ENCODE data around the gene NR6A1. TPM values are rescaled to one million over a fixed set of nuclear protein-coding genes. Genes with fewer than 3 reads are reported as not detected.

NR6A1 gene
- polyA plus RNA-seq, 2 of the 4 experiments (the other 2 are of a cell fraction): 1.7 to 3.3 TPM

- TF ChIP-seq REST (IDR thresholded peaks at IDR 0.05) (no peak), ELK1 (IDR thresholded peaks at IDR 0.05; ENCODE audit: low read depth, low read length) (no peak), POLR2A (IDR thresholded peaks at IDR 0.05; ENCODE audit: low read length) (no peak), RARB (CRISPR knock-in tag; IDR thresholded peaks at IDR 0.05) (no peak), JUNB (IDR thresholded peaks at IDR 0.05) (no peak), RFX5 (IDR thresholded peaks at IDR 0.05) (no peak)
Measured at GRCh38 chr9:124758061-124758460, 13.1 kb downstream of the NR6A1 start (continued).

GRCh38 chr9:124757616-124758015 is 13.5 kb downstream of the NR6A1 start:
- H3K4me1 ChIP-seq: peaks cover 33% of the 10 kb centered on the region
- no peak for DNase-seq (ENCODE audit: low read depth in 1 of 2, low spot score in 1 of 2)
- TF ChIP-seq EHMT2 (IDR thresholded peaks at IDR 0.05; ENCODE audit: low read depth) (no peak), CHD4 (IDR thresholded peaks at IDR 0.05; ENCODE audit: borderline replicate concordance) (no peak), RAD21 (conservative IDR thresholded peaks at IDR 0.05 in 1 of 2, IDR thresholded peaks at IDR 0.05 in 1 of 2) (no peak), ZNF302 (CRISPR knock-in tag; IDR thresholded peaks at IDR 0.05) (no peak), RCOR1 (IDR thresholded peaks at IDR 0.05; ENCODE audit: low read depth, low read length) (no peak), NFE2L2 (conservative IDR thresholded peaks at IDR 0.05; ENCODE audit: low read length) (no peak), ZC3H11A (IDR thresholded peaks at IDR 0.05) (no peak)
- no peak overlapping the region for H3K4me3 ChIP-seq
- CTCF ChIA-PET: interaction anchor here (0.6 to 19.4 kb wide), 7 partner anchors 9 to 376 kb away, joined by 3 to 166 read pairs (median 3); no protein-coding TSS in a partner anchor
- FAIRE-seq: no peak
- no peak for ATAC-seq
- POLR2A ChIA-PET: interaction anchor here (0.7 kb wide), 1 partner anchor 18 kb away, joined by 3 read pairs; no protein-coding TSS in a partner anchor
- WGBS (ENCODE audit: missing lambda C conversion rate): 72% methylated on average over 6 of the region's 6 CpGs
- no peak overlapping the region for H3K27ac ChIP-seq
- peak overlapping the region; percentile 39; the same call in 1 of the 3 replicates for H3K4me2 ChIP-seq
- H3K9me3 ChIP-seq: no peaks in the 10 kb centered on the region

- Histone ChIP-seq H3K4me2 (no peak overlapping the region), H3K27ac (no peak overlapping the region), H3K9me3 (no peaks in the 10 kb centered on the region), H3K4me1 (peaks cover 35% of the 10 kb centered on the region), H3K4me3 (no peak overlapping the region)
- DNase-seq (ENCODE audit: low read depth in 1 of 2, low spot score in 1 of 2) (no peak), FAIRE-seq (no peak), ATAC-seq (no peak)
- ChIA-PET CTCF (interaction anchor here (0.8 to 19.4 kb wide), 5 partner anchors 9 to 338 kb away, joined by 3 to 166 read pairs (median 5); no protein-coding TSS in a partner anchor), POLR2A (no interaction called here)
- 91% methylated on average over 2 of the region's 2 CpGs for WGBS (ENCODE audit: missing lambda C conversion rate)
- TF ChIP-seq EHMT2 (IDR thresholded peaks at IDR 0.05; ENCODE audit: low read depth): no peak
Measured at GRCh38 chr9:124756011-124756410, 15.1 kb downstream of the NR6A1 start.

GRCh38 chr9:124755061-124755460 is 16.1 kb downstream of the NR6A1 start:
- no peak for ATAC-seq
- Histone ChIP-seq H3K4me3 (no peak overlapping the region), H3K27ac (no peak overlapping the region), H3K4me2 (no peak overlapping the region), H3K4me1 (peaks cover 35% of the 10 kb centered on the region), H3K9me3 (no peaks in the 10 kb centered on the region)
- no peak for DNase-seq (ENCODE audit: low read depth in 1 of 2, low spot score in 1 of 2)
- no peak for FAIRE-seq
- POLR2A ChIA-PET: no interaction called here
- WGBS (ENCODE audit: missing lambda C conversion rate): 66% methylated on average over 3 of the region's 3 CpGs
- CTCF ChIA-PET: interaction anchor here (0.8 to 19.4 kb wide), 10 partner anchors 10 to 336 kb away, joined by 3 to 166 read pairs (median 4); no protein-coding TSS in a partner anchor
- no peak for TF ChIP-seq E2F6 (IDR thresholded peaks at IDR 0.05; ENCODE audit: borderline replicate concordance, low read depth)
- no peak for TF ChIP-seq ZFP36 (IDR thresholded peaks at IDR 0.05; ENCODE audit: borderline replicate concordance, partially characterized antibody)
- no peak for TF ChIP-seq PBX3 (IDR thresholded peaks at IDR 0.05)
- no peak for TF ChIP-seq TP53 (CRISPR knock-in tag; IDR thresholded peaks at IDR 0.05)
- no peak for TF ChIP-seq GATA3 (IDR thresholded peaks at IDR 0.05; ENCODE audit: borderline replicate concordance)
- no peak for TF ChIP-seq KDM5A (IDR thresholded peaks at IDR 0.05)

Measured in A549 (cell line).